KOPT-K1 (cell line): ENCODE data around the gene COL9A3.

Experiments
- H3K27ac ChIP-seq: fragments of 200-600 bp; sonication (generic); 2 replicates; pipeline ENCODE4 v1.5.1; 2016; ENCODE audit warnings: antibody characterized with exemption, mild to moderate bottlenecking, low read depth, low read length; ENCODE audit not compliant: poor library complexity, severe bottlenecking
- H3K36me3 ChIP-seq: fragments of 200-600 bp; sonication (generic); 2 replicates; pipeline ENCODE4 v1.5.1; 2017; ENCODE audit warnings: antibody characterized with exemption, mild to moderate bottlenecking, low read length, moderate library complexity; ENCODE audit not compliant: insufficient read depth
- H3K9me3 ChIP-seq: fragments of 200-600 bp; sonication (generic); 2 replicates; pipeline ENCODE4 v1.5.1; 2017; ENCODE audit warnings: antibody characterized with exemption, low read length, mild to moderate bottlenecking; ENCODE audit not compliant: insufficient read depth, poor library complexity, severe bottlenecking

The COL9A3 gene

GRCh38 chr20:62829231-62830230 is 12.7 kb downstream of the COL9A3 start:
- H3K36me3 ChIP-seq: no peaks in the 10 kb centered on the region
- H3K27ac ChIP-seq: no peak overlapping the region
- H3K9me3 ChIP-seq: no peaks in the 10 kb centered on the region

GRCh38 chr20:62830251-62830650 is 13.4 kb downstream of the COL9A3 start:
- H3K36me3 ChIP-seq: no peaks in the 10 kb centered on the region
- no peak overlapping the region for H3K27ac ChIP-seq
- H3K9me3 ChIP-seq: no peaks in the 10 kb centered on the region

GRCh38 chr20:62830821-62831220 is 14.0 kb downstream of the COL9A3 start:
- Histone ChIP-seq H3K27ac (no peak overlapping the region), H3K36me3 (no peaks in the 10 kb centered on the region), H3K9me3 (no peaks in the 10 kb centered on the region)

- no peak overlapping the region for H3K27ac ChIP-seq
- H3K9me3 ChIP-seq: no peaks in the 10 kb centered on the region
- no peaks in the 10 kb centered on the region for H3K36me3 ChIP-seq
Measured at GRCh38 chr20:62831361-62831788, 14.5 kb downstream of the COL9A3 start.

GRCh38 chr20:62831854-62832211 is 15.0 kb downstream of the COL9A3 start:
- Histone ChIP-seq H3K27ac (no peak overlapping the region), H3K9me3 (no peaks in the 10 kb centered on the region), H3K36me3 (no peaks in the 10 kb centered on the region)

GRCh38 chr20:62832212-62832922 is 15.5 kb downstream of the COL9A3 start:
- no peaks in the 10 kb centered on the region for H3K9me3 ChIP-seq
- no peak overlapping the region for H3K27ac ChIP-seq
- no peaks in the 10 kb centered on the region for H3K36me3 ChIP-seq

- Histone ChIP-seq H3K9me3 (no peaks in the 10 kb centered on the region), H3K27ac (no peak overlapping the region), H3K36me3 (no peaks in the 10 kb centered on the region)
Measured at GRCh38 chr20:62832951-62833391, 16.1 kb downstream of the COL9A3 start.

GRCh38 chr20:62834967-62835730 is 18.3 kb downstream of the COL9A3 start:
- no peak overlapping the region for H3K27ac ChIP-seq
- no peaks in the 10 kb centered on the region for H3K36me3 ChIP-seq
- H3K9me3 ChIP-seq: no peaks in the 10 kb centered on the region

GRCh38 chr20:62835931-62836861 is 19.3 kb downstream of the COL9A3 start:
- Histone ChIP-seq H3K36me3 (peaks cover 4% of the 10 kb centered on the region; the same call in 1 of the 2 replicates), H3K27ac (no peak overlapping the region), H3K9me3 (no peaks in the 10 kb centered on the region)

- H3K27ac ChIP-seq: no peak overlapping the region
- no peaks in the 10 kb centered on the region for H3K9me3 ChIP-seq
- H3K36me3 ChIP-seq: peaks cover 5% of the 10 kb centered on the region; the same call in 1 of the 2 replicates
Measured at GRCh38 chr20:62836967-62837490, 20.2 kb downstream of the COL9A3 start.

- Histone ChIP-seq H3K27ac (no peak overlapping the region), H3K9me3 (no peaks in the 10 kb centered on the region), H3K36me3 (peaks cover 5% of the 10 kb centered on the region; the same call in 1 of the 2 replicates)
Measured at GRCh38 chr20:62837790-62838127, 20.9 kb downstream of the COL9A3 start.

- no peak overlapping the region for H3K27ac ChIP-seq
- no peaks in the 10 kb centered on the region for H3K9me3 ChIP-seq
Measured at GRCh38 chr20:62838128-62838891, 21.5 kb downstream of the COL9A3 start.

GRCh38 chr20:62839261-62839660 is 22.4 kb downstream of the COL9A3 start:
- no peak overlapping the region for H3K27ac ChIP-seq
- H3K9me3 ChIP-seq: no peaks in the 10 kb centered on the region
- H3K36me3 ChIP-seq: peaks cover 10% of the 10 kb centered on the region; the same call in 1 of the 2 replicates

More at GRCh38 chr20:62838128-62838891, 21.5 kb downstream of the COL9A3 start:
- peaks cover 5% of the 10 kb centered on the region; the same call in 1 of the 2 replicates for H3K36me3 ChIP-seq
